GM23338 (cell line): Measurements from ENCODE around the gene KAT8.

Experiments used
- EZH2 ChIP-seq: fragments of 200-600 bp; sonication (generic); IDR thresholded peaks from one replicate; pipeline ENCODE4 v1.8.0; 2017; ENCODE audit warnings: antibody characterized with exemption, mild to moderate bottlenecking, low read depth; ENCODE audit not compliant: unreplicated experiment
- EZH2phosphoT487 ChIP-seq: fragments of 200-600 bp; sonication (generic); IDR thresholded peaks from one replicate; pipeline ENCODE4 v1.8.1; 2018; ENCODE audit warnings: antibody characterized with exemption; ENCODE audit not compliant: unreplicated experiment
- JUNB ChIP-seq: IDR thresholded peaks from one replicate; pipeline ENCODE4 v1.6.1; 2016; ENCODE audit warnings: antibody characterized with exemption; ENCODE audit not compliant: unreplicated experiment
- POLR2AphosphoS5 ChIP-seq: IDR thresholded peaks from 2 replicates; pipeline ENCODE4 v1.6.1; 2016; ENCODE audit warnings: antibody characterized with exemption, low read depth
- TF ChIP-seq, protein P1 (sequence below): IDR thresholded peaks from one replicate; pipeline ENCODE4 v1.6.1; 2018; ENCODE audit warnings: antibody characterized with exemption; ENCODE audit not compliant: unreplicated experiment
- TF ChIP-seq, protein P2 (sequence below), 2 experiments: fragments of 200-600 bp in 1 of 2; sonication (generic) in 1 of 2; conservative IDR thresholded peaks; 2 replicates each; pipeline versions ENCODE4 v1.5.1 to v1.6.1; 2016 to 2017; ENCODE audit warnings: antibody characterized with exemption in 2 of 2, low read depth in 2 of 2, mild to moderate bottlenecking in 2 of 2, moderate library complexity in 1 of 2

DNA sequence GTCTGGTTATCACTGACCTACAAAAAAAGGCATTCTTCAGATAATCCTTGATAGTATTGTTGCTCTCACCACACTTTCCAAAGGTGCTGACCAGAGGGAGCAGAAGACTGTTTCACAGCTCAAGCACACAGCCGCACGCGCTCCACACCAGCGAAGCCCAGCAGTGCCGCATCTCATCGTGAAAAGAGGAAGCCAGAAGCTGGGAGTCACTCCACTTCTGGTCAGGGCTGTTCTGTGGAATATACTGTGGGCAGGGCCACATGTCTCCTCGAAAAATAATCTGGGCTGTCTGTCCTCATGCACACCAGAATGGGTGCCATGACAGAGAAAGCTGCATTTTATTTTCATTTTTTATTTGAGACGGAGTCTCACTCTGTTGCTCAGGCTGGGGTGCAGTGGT lies 39.7 kb downstream of the KAT8 start:
- TF ChIP-seq JUNB (no peak), EZH2 (no peak), POLR2AphosphoS5 (no peak), EZH2phosphoT487 (no peak)
- TF ChIP-seq, protein P1, sequence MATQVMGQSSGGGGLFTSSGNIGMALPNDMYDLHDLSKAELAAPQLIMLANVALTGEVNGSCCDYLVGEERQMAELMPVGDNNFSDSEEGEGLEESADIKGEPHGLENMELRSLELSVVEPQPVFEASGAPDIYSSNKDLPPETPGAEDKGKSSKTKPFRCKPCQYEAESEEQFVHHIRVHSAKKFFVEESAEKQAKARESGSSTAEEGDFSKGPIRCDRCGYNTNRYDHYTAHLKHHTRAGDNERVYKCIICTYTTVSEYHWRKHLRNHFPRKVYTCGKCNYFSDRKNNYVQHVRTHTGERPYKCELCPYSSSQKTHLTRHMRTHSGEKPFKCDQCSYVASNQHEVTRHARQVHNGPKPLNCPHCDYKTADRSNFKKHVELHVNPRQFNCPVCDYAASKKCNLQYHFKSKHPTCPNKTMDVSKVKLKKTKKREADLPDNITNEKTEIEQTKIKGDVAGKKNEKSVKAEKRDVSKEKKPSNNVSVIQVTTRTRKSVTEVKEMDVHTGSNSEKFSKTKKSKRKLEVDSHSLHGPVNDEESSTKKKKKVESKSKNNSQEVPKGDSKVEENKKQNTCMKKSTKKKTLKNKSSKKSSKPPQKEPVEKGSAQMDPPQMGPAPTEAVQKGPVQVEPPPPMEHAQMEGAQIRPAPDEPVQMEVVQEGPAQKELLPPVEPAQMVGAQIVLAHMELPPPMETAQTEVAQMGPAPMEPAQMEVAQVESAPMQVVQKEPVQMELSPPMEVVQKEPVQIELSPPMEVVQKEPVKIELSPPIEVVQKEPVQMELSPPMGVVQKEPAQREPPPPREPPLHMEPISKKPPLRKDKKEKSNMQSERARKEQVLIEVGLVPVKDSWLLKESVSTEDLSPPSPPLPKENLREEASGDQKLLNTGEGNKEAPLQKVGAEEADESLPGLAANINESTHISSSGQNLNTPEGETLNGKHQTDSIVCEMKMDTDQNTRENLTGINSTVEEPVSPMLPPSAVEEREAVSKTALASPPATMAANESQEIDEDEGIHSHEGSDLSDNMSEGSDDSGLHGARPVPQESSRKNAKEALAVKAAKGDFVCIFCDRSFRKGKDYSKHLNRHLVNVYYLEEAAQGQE = no peak
- TF ChIP-seq, protein P2, sequence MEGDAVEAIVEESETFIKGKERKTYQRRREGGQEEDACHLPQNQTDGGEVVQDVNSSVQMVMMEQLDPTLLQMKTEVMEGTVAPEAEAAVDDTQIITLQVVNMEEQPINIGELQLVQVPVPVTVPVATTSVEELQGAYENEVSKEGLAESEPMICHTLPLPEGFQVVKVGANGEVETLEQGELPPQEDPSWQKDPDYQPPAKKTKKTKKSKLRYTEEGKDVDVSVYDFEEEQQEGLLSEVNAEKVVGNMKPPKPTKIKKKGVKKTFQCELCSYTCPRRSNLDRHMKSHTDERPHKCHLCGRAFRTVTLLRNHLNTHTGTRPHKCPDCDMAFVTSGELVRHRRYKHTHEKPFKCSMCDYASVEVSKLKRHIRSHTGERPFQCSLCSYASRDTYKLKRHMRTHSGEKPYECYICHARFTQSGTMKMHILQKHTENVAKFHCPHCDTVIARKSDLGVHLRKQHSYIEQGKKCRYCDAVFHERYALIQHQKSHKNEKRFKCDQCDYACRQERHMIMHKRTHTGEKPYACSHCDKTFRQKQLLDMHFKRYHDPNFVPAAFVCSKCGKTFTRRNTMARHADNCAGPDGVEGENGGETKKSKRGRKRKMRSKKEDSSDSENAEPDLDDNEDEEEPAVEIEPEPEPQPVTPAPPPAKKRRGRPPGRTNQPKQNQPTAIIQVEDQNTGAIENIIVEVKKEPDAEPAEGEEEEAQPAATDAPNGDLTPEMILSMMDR (conservative IDR thresholded peaks at IDR 0.05; ENCODE audit: low read depth in 2 of 2) = no peak
